ENCODE results near the gene RAB9A. TPM values are rescaled to one million over a fixed set of nuclear protein-coding genes. Genes with fewer than 3 reads are reported as not detected.

Gene RAB9A
- total RNA-seq, 2 experiments from 2014 or later, result 11.7 to 14.1 TPM

- Histone ChIP-seq H3K4me1 (ENCODE audit: insufficient read depth, low read length, poor library complexity, severe bottlenecking) (peaks cover 23% of the 10 kb centered on the region), H3K9me3 (ENCODE audit: low read length) (no peaks in the 10 kb centered on the region), H4K20me1 (ENCODE audit: insufficient read depth, low read length) (no peaks in the 10 kb centered on the region), H2AFZ (ENCODE audit: low read length) (no peak overlapping the region), H3K4me3 (ENCODE audit: low read depth, low read length, poor library complexity, severe bottlenecking) (peak overlapping the region; percentile 80), H3K79me2 (ENCODE audit: insufficient read depth, low read depth, low read length) (peaks cover 12% of the 10 kb centered on the region; the same call in 1 of the 2 replicates), H3K36me3 (ENCODE audit: insufficient read depth, low read length) (no peaks in the 10 kb centered on the region), H3K9me2 (ENCODE audit: insufficient read depth, low read length) (no peaks in the 10 kb centered on the region), H3K4me2 (ENCODE audit: low read length) (peak overlapping the region; percentile 89), H3K27ac (ENCODE audit: low read depth, low read length, poor library complexity, severe bottlenecking) (peak overlapping the region; percentile 84)
- TSS peak; percentile 74 for BruUV-seq (replicated peaks)
- POLR2A ChIA-PET, result interaction anchor here (0.9 kb wide), 1 partner anchor 77 kb away, joined by 3 read pairs; no protein-coding TSS in a partner anchor
- CTCF ChIA-PET (ENCODE audit: unreplicated experiment), result no interaction called here
- intact Hi-C loops (cut with micrococcal nuclease; ENCODE audit: unreplicated experiment), result no loop called here
- no peak for DNase-seq (ENCODE audit: low spot score)
- TF ChIP-seq EZH2phosphoT487 (IDR thresholded peaks at IDR 0.05; ENCODE audit: borderline replicate concordance, low read depth, low read length) (no peak), CTCF (conservative IDR thresholded peaks at IDR 0.05; ENCODE audit: low read length) (no peak)
Observed at GRCh38 chrX:13654116-13654515, 34.8 kb upstream of the RAB9A start.

GRCh38 chrX:13655674-13656073, 33.3 kb upstream of the RAB9A start:
- CTCF ChIA-PET (ENCODE audit: unreplicated experiment), result no interaction called here

More at GRCh38 chrX:13655674-13656073, 33.3 kb upstream of the RAB9A start:
- Histone ChIP-seq H3K4me2 (ENCODE audit: low read length) (no peak overlapping the region), H2AFZ (ENCODE audit: low read length) (no peak overlapping the region), H4K20me1 (ENCODE audit: insufficient read depth, low read length) (no peaks in the 10 kb centered on the region), H3K27ac (ENCODE audit: low read depth, low read length, poor library complexity, severe bottlenecking) (no peak overlapping the region), H3K4me3 (ENCODE audit: low read depth, low read length, poor library complexity, severe bottlenecking) (no peak overlapping the region), H3K79me2 (ENCODE audit: insufficient read depth, low read depth, low read length) (peaks cover 12% of the 10 kb centered on the region; the same call in 1 of the 2 replicates), H3K4me1 (ENCODE audit: insufficient read depth, low read length, poor library complexity, severe bottlenecking) (peaks cover 26% of the 10 kb centered on the region), H3K36me3 (ENCODE audit: insufficient read depth, low read length) (peaks cover 9% of the 10 kb centered on the region), H3K9me3 (ENCODE audit: low read length) (no peaks in the 10 kb centered on the region), H3K9me2 (ENCODE audit: insufficient read depth, low read length) (no peaks in the 10 kb centered on the region)
- POLR2A ChIA-PET, result interaction anchor here (1.3 kb wide), 1 partner anchor 33 kb away, joined by 4 read pairs; the partner anchor contains the start of gene RAB9A
- no TSS peak for BruUV-seq (replicated peaks)
- DNase-seq (ENCODE audit: low spot score), result no peak
- TF ChIP-seq EZH2phosphoT487 (IDR thresholded peaks at IDR 0.05; ENCODE audit: borderline replicate concordance, low read depth, low read length) (no peak), CTCF (conservative IDR thresholded peaks at IDR 0.05; ENCODE audit: low read length) (no peak)
- intact Hi-C loops (cut with micrococcal nuclease; ENCODE audit: unreplicated experiment), result loop anchor here (5.0 kb wide), 1 partner anchor 197 kb away; no protein-coding TSS in a partner anchor

Measured in OCI-LY7 (cell line).